Uterine smooth muscle cell (primary cell): ENCODE results near the gene BIRC5. TPM values are rescaled to one million over a fixed set of nuclear protein-coding genes. Genes with fewer than 3 reads are reported as not detected.

Source experiments
- total RNA-seq: library from RNA; depleted of rRNA; stranded (reverse); fragments of >200 nt; gene quantifications from 2 replicates; pipeline ENCODE4 v1.2.3, GENCODE V29; 2014

The BIRC5 gene
- 41.4 and 109 TPM in 2 replicates for total RNA-seq

GRCh38 chr17:78214016-78214705 is at the start of gene BIRC5:
Gene BIRC5 (plus strand): TSS chr17:78214253. CDS start chr17:78214317, 64 bp downstream.

GRCh38 chr17:78168242-78168902 is 45.7 kb upstream of the BIRC5 start, which contains the start of gene SYNGR2:
Gene SYNGR2 (plus strand): TSS chr17:78168581. CDS start chr17:78168617, 36 bp downstream.

GRCh38 chr17:78186692-78187595 is 27.1 kb upstream of the BIRC5 start, which contains the start of the genes AFMID and TK1:
Gene AFMID (plus strand): TSS chr17:78187362. CDS start chr17:78187371, 9 bp downstream.
Gene TK1 (minus strand): TSS chr17:78187052. CDS start chr17:78186994, 58 bp downstream.

GRCh38 chr17:78230996-78231935 is 17.2 kb downstream of the BIRC5 start, which contains the start of gene TMEM235:
Gene TMEM235 (plus strand): TSS chr17:78231631. CDS start chr17:78232024, 393 bp downstream.

Other genes with a start within 250 kb of the BIRC5 start
- gene TMC6, start 85.5 kb upstream of the BIRC5 start, total RNA-seq: 0.11 and 0.25 TPM in 2 replicates
- gene TMC8, start 83.5 kb upstream of the BIRC5 start, total RNA-seq: not detected in 2 replicates
- not detected in 2 replicates for gene C17orf99, start 67.9 kb upstream of the BIRC5 start, total RNA-seq
- gene SYNGR2, start 45.7 kb upstream of the BIRC5 start, total RNA-seq: 5.0 and 9.1 TPM in 2 replicates
- gene TK1, start 27.2 kb upstream of the BIRC5 start, total RNA-seq: 84.1 and 209 TPM in 2 replicates
- gene AFMID, start 26.9 kb upstream of the BIRC5 start, total RNA-seq: 17.6 and 25.6 TPM in 2 replicates
- not detected in 2 replicates for gene TMEM235, start 17.4 kb downstream of the BIRC5 start, total RNA-seq
- 26.9 and 33.8 TPM in 2 replicates for gene SOCS3, start 145.8 kb downstream of the BIRC5 start, total RNA-seq
- 37.2 and 41.1 TPM in 2 replicates for gene PGS1, start 164.4 kb downstream of the BIRC5 start, total RNA-seq